Adrenal gland (tissue), 5 donors: ENCODE results near the gene HPS3.

Experiments
- POLR2A ChIP-seq, 2 donors: fragments of 450-650 bp; IDR thresholded peaks; one replicate each; pipeline ENCODE4 v1.6.1; 2017; ENCODE audit warnings: antibody characterized with exemption in 2 of 2, mild to moderate bottlenecking in 2 of 2, moderate library complexity in 1 of 2
- TF ChIP-seq, protein P1 (sequence below), 6 experiments: fragments of 450-650 bp in 4 of 6; fragments of 200-600 bp in 2 of 6; sonication (generic) in 1 of 6; IDR thresholded peaks; 1 replicate in 5 of 6; 2 replicates in 1 of 6; pipeline versions ENCODE4 v1.5.1 to v1.8.0; 2016 to 2021; ENCODE audit warnings: antibody characterized with exemption in 6 of 6, mild to moderate bottlenecking in 2 of 6, moderate library complexity in 1 of 6
- donor health status: DM: no; HTN: no; CAD: no.

DNA sequence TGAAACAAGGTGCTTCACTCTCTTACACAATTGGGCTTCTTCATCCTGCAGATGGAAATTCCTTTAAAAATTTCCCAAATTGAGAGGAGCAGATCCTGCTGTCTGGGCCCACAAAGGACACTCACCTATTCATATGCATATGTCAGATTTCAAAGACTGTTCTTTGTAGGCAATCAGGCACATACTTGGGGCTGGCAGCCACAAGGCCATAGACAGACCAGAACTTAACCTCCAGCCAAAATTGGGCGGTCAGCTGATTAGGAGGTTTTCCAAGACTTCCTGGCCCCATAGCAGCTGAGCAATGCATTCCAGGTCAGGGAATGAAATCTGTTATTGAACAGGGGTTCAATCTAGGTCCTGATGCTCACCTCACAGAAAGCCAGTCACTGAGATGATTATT is 15.0 kb upstream of the HPS3 start:
- TF ChIP-seq, protein P1, sequence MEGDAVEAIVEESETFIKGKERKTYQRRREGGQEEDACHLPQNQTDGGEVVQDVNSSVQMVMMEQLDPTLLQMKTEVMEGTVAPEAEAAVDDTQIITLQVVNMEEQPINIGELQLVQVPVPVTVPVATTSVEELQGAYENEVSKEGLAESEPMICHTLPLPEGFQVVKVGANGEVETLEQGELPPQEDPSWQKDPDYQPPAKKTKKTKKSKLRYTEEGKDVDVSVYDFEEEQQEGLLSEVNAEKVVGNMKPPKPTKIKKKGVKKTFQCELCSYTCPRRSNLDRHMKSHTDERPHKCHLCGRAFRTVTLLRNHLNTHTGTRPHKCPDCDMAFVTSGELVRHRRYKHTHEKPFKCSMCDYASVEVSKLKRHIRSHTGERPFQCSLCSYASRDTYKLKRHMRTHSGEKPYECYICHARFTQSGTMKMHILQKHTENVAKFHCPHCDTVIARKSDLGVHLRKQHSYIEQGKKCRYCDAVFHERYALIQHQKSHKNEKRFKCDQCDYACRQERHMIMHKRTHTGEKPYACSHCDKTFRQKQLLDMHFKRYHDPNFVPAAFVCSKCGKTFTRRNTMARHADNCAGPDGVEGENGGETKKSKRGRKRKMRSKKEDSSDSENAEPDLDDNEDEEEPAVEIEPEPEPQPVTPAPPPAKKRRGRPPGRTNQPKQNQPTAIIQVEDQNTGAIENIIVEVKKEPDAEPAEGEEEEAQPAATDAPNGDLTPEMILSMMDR (IDR thresholded peaks at IDR 0.05) = no peak
- TF ChIP-seq POLR2A (IDR thresholded peaks at IDR 0.05) = no peak
